Neural progenitor cell (in vitro differentiated cells): Measurements from ENCODE around the gene MAP1LC3B2. TPM values are rescaled to one million over a fixed set of nuclear protein-coding genes. Genes with fewer than 3 reads are reported as not detected.
A peak's percentile ranks its signal among the peaks of the same experiment; 100 is the strongest.

Source experiments
- DNase-seq: peaks from one replicate; pipeline ENCODE4 v3.0.0-alpha.2; 2016; ENCODE audit warnings: low spot score
- H2AFZ ChIP-seq: fragments of 200-600 bp; sonication (generic); replicated peaks from 2 replicates; pipeline ENCODE4 v1.6.1; 2016; ENCODE audit warnings: antibody characterized with exemption
- H3F3A ChIP-seq: fragments of 200-600 bp; sonication (generic); 2 replicates; pipeline ENCODE4 v1.6.1; 2016; ENCODE audit warnings: antibody characterized with exemption, low read depth
- H3K27ac ChIP-seq: fragments of 200-600 bp; sonication (generic); 2 replicates; pipeline ENCODE4 v1.5.1; 2016; ENCODE audit warnings: mild to moderate bottlenecking
- H3K27me3 ChIP-seq: fragments of 200-600 bp; sonication (generic); 2 replicates; pipeline ENCODE4 v1.6.1; 2016; ENCODE audit warnings: mild to moderate bottlenecking, moderate library complexity
- H3K36me3 ChIP-seq: fragments of 200-600 bp; sonication (generic); 2 replicates; pipeline ENCODE4 v1.5.1; 2016
- H3K4me1 ChIP-seq: fragments of 200-600 bp; sonication (generic); 2 replicates; pipeline ENCODE4 v1.6.1; 2016; ENCODE audit warnings: mixed run types
- H3K4me2 ChIP-seq: fragments of 200-600 bp; sonication (generic); 2 replicates; pipeline ENCODE4 v1.6.1; 2016
- H3K4me3 ChIP-seq: fragments of 200-600 bp; sonication (generic); 2 replicates; pipeline ENCODE4 v1.5.1; 2016
- H3K79me2 ChIP-seq: fragments of 200-600 bp; sonication (generic); 2 replicates; pipeline ENCODE4 v1.6.1; 2016; ENCODE audit warnings: low read depth
- H3K9ac ChIP-seq: fragments of 200-600 bp; sonication (generic); 2 replicates; pipeline ENCODE4 v1.6.1; 2016
- H3K9me3 ChIP-seq: fragments of 200-600 bp; sonication (generic); 2 replicates; pipeline ENCODE4 v1.5.1; 2016; ENCODE audit warnings: low read depth
- H4K20me1 ChIP-seq: fragments of 200-600 bp; sonication (generic); 2 replicates; pipeline ENCODE4 v1.6.1; 2016; ENCODE audit warnings: low read depth
- H3K27ac Mint-ChIP-seq: 3 replicates; pipeline ENCODE4 v1.8.0; 2021; ENCODE audit warnings: mixed read lengths
- H3K27me3 Mint-ChIP-seq: 2 replicates; pipeline ENCODE4 v1.8.0; 2022; ENCODE audit warnings: low read depth, mild to moderate bottlenecking, inconsistent platforms, moderate library complexity, mixed read lengths; ENCODE audit not compliant: insufficient read depth
- H3K36me3 Mint-ChIP-seq: 3 replicates; pipeline ENCODE4 v1.8.0; 2021; ENCODE audit warnings: mixed read lengths
- H3K4me1 Mint-ChIP-seq: 3 replicates; pipeline ENCODE4 v1.8.0; 2021; ENCODE audit warnings: mixed read lengths
- H3K4me3 Mint-ChIP-seq: 3 replicates; pipeline ENCODE4 v1.8.0; 2021; ENCODE audit warnings: mild to moderate bottlenecking, moderate library complexity, mixed read lengths
- H3K9me3 Mint-ChIP-seq: 3 replicates; pipeline ENCODE4 v1.8.0; 2020; ENCODE audit warnings: mixed read lengths
- EZH2 ChIP-seq: fragments of 200-600 bp; sonication (generic); IDR thresholded peaks from 2 replicates; pipeline ENCODE4 v1.6.1; 2017; ENCODE audit warnings: antibody characterized with exemption, mild to moderate bottlenecking, moderate library complexity
- EZH2phosphoT487 ChIP-seq: fragments of 200-600 bp; sonication (generic); IDR thresholded peaks from 2 replicates; pipeline ENCODE4 v1.6.1; 2017; ENCODE audit warnings: antibody characterized with exemption
- total RNA-seq: library from RNA; depleted of rRNA; stranded (reverse); fragments of >200 nt; gene quantifications from 2 replicates; pipeline ENCODE4 v1.2.3, GENCODE V29; 2015; ENCODE audit warnings: low replicate concordance
- TF ChIP-seq, protein P1 (sequence below): fragments of 200-600 bp; sonication (generic); IDR thresholded peaks from 2 replicates; pipeline ENCODE4 v1.5.1; 2017; ENCODE audit warnings: antibody characterized with exemption, mild to moderate bottlenecking

MAP1LC3B2 gene
- total RNA-seq, 1 donor from 2014 or later: 0.39 TPM

DNA sequence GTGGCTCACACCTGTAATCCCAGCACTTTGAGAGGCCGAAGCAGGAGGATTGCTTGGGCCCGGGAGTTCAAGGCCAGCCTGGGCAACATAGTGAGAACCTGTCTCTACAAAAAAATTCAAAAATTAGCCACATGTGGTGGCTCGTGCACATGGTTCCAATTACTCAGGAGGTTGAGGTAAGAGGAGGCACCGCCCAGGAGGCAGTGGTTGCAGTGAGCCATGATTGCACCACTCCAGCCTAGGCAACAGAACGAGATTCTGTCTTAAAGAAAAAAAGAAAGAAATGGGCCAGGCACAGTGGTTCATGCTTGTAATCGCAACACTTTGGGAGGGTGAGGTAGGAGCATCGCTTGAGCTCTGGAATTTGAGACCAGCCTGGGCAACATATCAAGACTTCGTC lies 33.5 kb downstream of the MAP1LC3B2 start:
- no peak for DNase-seq
- no peak for TF ChIP-seq EZH2
- TF ChIP-seq EZH2phosphoT487: no peak
- TF ChIP-seq, protein P1, sequence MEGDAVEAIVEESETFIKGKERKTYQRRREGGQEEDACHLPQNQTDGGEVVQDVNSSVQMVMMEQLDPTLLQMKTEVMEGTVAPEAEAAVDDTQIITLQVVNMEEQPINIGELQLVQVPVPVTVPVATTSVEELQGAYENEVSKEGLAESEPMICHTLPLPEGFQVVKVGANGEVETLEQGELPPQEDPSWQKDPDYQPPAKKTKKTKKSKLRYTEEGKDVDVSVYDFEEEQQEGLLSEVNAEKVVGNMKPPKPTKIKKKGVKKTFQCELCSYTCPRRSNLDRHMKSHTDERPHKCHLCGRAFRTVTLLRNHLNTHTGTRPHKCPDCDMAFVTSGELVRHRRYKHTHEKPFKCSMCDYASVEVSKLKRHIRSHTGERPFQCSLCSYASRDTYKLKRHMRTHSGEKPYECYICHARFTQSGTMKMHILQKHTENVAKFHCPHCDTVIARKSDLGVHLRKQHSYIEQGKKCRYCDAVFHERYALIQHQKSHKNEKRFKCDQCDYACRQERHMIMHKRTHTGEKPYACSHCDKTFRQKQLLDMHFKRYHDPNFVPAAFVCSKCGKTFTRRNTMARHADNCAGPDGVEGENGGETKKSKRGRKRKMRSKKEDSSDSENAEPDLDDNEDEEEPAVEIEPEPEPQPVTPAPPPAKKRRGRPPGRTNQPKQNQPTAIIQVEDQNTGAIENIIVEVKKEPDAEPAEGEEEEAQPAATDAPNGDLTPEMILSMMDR: no peak
- Histone ChIP-seq H3K27me3 (no peaks in the 10 kb centered on the region), H3K4me3 (no peak overlapping the region), H4K20me1 (no peaks in the 10 kb centered on the region), H3K9me3 (no peaks in the 10 kb centered on the region), H3K36me3 (no peaks in the 10 kb centered on the region), H3F3A (no peaks in the 10 kb centered on the region), H2AFZ (peak overlapping the region; percentile 12), H3K4me2 (no peak overlapping the region), H3K79me2 (no peaks in the 10 kb centered on the region), H3K27ac (no peak overlapping the region), H3K4me1 (peaks cover 5% of the 10 kb centered on the region), H3K9ac (no peak overlapping the region)
- no peaks in the 10 kb centered on the region for H3K36me3 Mint-ChIP-seq
- peaks cover 2% of the 10 kb centered on the region for H3K9me3 Mint-ChIP-seq
- H3K27ac Mint-ChIP-seq: peak overlapping the region; percentile 5
- peaks cover 7% of the 10 kb centered on the region for H3K4me1 Mint-ChIP-seq
- H3K27me3 Mint-ChIP-seq: no peaks in the 10 kb centered on the region
- no peak overlapping the region for H3K4me3 Mint-ChIP-seq

DNA sequence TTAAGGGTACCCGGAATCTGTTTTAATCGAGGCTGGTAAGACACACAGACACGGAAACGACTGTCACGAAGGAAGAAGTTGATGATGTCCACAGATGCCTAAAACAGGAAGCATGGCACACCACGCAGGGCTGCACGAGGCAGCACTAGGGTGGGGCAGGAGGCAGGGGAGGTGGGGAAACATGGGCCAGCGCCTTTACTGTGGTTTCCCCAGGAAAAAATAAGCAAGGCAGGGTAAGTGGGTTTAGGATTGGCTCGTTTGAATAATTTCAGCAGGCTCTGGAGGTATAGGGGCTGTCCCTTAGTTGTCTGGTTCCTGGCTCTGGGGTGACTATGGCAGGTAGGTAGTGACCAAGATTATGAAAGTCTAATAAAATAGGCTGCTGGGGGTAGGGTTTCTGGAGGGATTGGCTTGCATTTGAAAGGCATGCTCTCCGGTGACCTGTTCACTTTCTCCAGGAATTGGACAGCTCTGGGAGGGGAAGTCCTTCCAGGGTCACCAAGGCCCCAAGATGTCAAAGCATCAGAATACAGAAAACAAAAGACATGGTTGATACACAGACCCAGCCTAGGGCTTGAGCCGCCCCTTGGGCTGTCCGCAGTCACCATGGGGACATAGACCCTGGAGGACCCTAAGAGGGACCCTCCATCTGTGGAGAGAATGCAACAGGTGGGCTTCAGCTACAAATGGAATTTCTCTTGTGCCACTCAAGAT lies 35.3 kb downstream of the MAP1LC3B2 start:
- TF ChIP-seq EZH2: no peak
- TF ChIP-seq, protein P1: no peak
- TF ChIP-seq EZH2phosphoT487: no peak
- peaks cover 11% of the 10 kb centered on the region for H3K4me1 ChIP-seq
- peaks cover 6% of the 10 kb centered on the region for H3F3A ChIP-seq
- H4K20me1 ChIP-seq: no peaks in the 10 kb centered on the region
- H3K27ac ChIP-seq: no peak overlapping the region
- Mint-ChIP-seq H3K9me3 (no peaks in the 10 kb centered on the region), H3K4me1 (peaks cover 21% of the 10 kb centered on the region), H3K36me3 (no peaks in the 10 kb centered on the region), H3K27ac (no peak overlapping the region), H3K4me3 (no peak overlapping the region), H3K27me3 (no peaks in the 10 kb centered on the region)
- H3K4me2 ChIP-seq: no peak overlapping the region
- H3K4me3 ChIP-seq: no peak overlapping the region
- no peaks in the 10 kb centered on the region for H3K9me3 ChIP-seq
- no peaks in the 10 kb centered on the region for H3K27me3 ChIP-seq
- no peaks in the 10 kb centered on the region for H3K79me2 ChIP-seq
- no peak overlapping the region for H2AFZ ChIP-seq
- H3K36me3 ChIP-seq: no peaks in the 10 kb centered on the region
- H3K9ac ChIP-seq: no peak overlapping the region
- DNase-seq: no peak

GRCh38 chr12:116595186-116595585 lies 36.0 kb downstream of the MAP1LC3B2 start:
- H4K20me1 ChIP-seq: no peaks in the 10 kb centered on the region
- peaks cover 12% of the 10 kb centered on the region for H3K4me1 ChIP-seq
- H3K9me3 ChIP-seq: no peaks in the 10 kb centered on the region
- Mint-ChIP-seq H3K36me3 (no peaks in the 10 kb centered on the region), H3K27ac (no peak overlapping the region), H3K27me3 (no peaks in the 10 kb centered on the region), H3K4me3 (no peak overlapping the region), H3K4me1 (peaks cover 24% of the 10 kb centered on the region), H3K9me3 (no peaks in the 10 kb centered on the region)
- H3K27ac ChIP-seq: no peak overlapping the region
- no peaks in the 10 kb centered on the region for H3K27me3 ChIP-seq
- no peak overlapping the region for H3K4me3 ChIP-seq
- TF ChIP-seq, protein P1: no peak
- TF ChIP-seq EZH2 (no peak), EZH2phosphoT487 (no peak)
- H3K4me2 ChIP-seq: no peak overlapping the region
- H3K36me3 ChIP-seq: no peaks in the 10 kb centered on the region
- H3K79me2 ChIP-seq: no peaks in the 10 kb centered on the region
- H3K9ac ChIP-seq: no peak overlapping the region
- H2AFZ ChIP-seq: no peak overlapping the region
- DNase-seq: no peak
- H3F3A ChIP-seq: peaks cover 6% of the 10 kb centered on the region
